NCI-H1105 treated with DMSO at 0.1 percent for 48 hours (cell line): Measurements from ENCODE around the gene CLPX.
"Not testable (repeated sequence)": the region's sequence is repeated elsewhere in the genome, so short reads cannot be mapped to it uniquely, and the experiment has no call there.

Experiments
- DNase-seq: peaks from one replicate; lab custom pipeline; 2025; lab: John Stamatoyannopoulos, UW

CLPX gene

GRCh38 chr15:65101411-65101890, 83.7 kb downstream of the CLPX start:
- DNase-seq = no peak

- DNase-seq = no peak
Measured at GRCh38 chr15:65100442-65100841, 84.7 kb downstream of the CLPX start.

- DNase-seq = not testable (repeated sequence)
Measured at GRCh38 chr15:65099801-65100200, 85.3 kb downstream of the CLPX start.

- DNase-seq = no peak
Measured at GRCh38 chr15:65099336-65099735, 85.8 kb downstream of the CLPX start.
